Epithelial cell of esophagus (primary cell): Measurements from ENCODE around the gene GDPD5.
A peak's percentile ranks its signal among the peaks of the same experiment; 100 is the strongest.

Experiments
- DNase-seq: peaks from one replicate; pipeline ENCODE4 v3.0.0; 2010; ENCODE audit warnings: low read depth
- H3K4me3 ChIP-seq: 2 replicates; pipeline ENCODE4 v1.5.1; 2011; ENCODE audit warnings: mild to moderate bottlenecking, low read length, control low read depth
- TF ChIP-seq, protein P1 (sequence below): IDR thresholded peaks from 2 replicates; pipeline ENCODE4 v1.5.1; 2011; ENCODE audit warnings: low read depth, mild to moderate bottlenecking, low read length, control low read depth, inconsistent platforms; ENCODE audit not compliant: insufficient read depth; ENCODE audit errors: missing control alignments

GDPD5 gene

DNA sequence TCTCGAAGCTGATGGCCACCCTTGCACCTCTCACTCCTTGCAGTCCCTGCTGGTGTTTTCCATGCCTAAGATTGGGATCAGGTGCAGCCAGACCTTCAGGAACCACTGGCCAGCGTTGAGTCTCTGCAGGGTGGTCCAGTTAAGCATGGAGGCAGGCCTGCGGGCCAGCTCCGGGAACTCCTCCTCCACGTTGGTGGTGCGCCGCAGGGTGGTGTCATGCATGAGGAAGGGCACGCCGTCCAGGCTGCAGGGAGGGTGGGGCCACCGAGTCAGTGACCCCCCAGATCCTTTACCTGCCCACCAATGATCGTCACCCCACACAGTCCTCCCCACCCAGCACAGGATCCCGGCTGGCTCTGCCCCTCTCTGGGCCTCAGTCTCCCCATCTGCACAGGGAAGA, 82.7 kb downstream of the GDPD5 start:
- TF ChIP-seq, protein P1, sequence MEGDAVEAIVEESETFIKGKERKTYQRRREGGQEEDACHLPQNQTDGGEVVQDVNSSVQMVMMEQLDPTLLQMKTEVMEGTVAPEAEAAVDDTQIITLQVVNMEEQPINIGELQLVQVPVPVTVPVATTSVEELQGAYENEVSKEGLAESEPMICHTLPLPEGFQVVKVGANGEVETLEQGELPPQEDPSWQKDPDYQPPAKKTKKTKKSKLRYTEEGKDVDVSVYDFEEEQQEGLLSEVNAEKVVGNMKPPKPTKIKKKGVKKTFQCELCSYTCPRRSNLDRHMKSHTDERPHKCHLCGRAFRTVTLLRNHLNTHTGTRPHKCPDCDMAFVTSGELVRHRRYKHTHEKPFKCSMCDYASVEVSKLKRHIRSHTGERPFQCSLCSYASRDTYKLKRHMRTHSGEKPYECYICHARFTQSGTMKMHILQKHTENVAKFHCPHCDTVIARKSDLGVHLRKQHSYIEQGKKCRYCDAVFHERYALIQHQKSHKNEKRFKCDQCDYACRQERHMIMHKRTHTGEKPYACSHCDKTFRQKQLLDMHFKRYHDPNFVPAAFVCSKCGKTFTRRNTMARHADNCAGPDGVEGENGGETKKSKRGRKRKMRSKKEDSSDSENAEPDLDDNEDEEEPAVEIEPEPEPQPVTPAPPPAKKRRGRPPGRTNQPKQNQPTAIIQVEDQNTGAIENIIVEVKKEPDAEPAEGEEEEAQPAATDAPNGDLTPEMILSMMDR, result no peak
- DNase-seq, result no peak
- H3K4me3 ChIP-seq, result no peak overlapping the region

DNA sequence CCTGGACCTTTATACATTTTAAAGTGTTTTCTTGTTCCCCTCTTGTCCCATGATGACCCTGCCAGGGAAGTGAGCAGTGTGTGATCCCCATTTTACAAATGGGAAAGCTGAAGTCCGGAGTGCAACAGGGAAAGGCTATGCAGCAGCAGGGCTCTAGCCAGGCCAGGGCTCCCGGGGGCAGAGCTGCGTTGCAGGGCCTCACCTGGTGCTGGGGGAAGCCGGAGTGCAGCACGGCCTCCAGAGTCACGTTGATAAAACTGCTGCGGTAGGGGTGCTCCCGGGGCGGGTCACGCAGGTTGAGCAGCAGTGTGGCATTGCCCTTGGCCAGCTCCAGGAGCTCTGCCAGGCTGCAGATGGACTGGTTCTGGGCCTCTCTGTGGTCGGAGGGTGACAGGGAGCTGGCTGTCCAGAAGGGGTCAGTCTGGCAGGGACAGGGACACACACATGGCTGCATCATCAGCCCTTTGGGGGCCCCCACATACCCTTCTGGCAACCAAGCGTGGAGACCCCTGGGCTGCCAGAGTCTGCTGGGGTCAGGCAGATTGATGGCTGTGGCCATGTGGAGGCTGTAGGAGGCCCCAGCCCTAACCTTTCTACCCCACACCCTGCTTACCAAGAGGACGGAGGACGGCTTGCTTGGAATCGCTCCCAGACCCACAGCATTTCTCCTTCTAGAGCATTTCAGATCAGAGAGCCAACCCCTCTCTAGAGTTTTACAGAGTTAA, 83.4 kb downstream of the GDPD5 start:
- H3K4me3 ChIP-seq, result no peak overlapping the region
- TF ChIP-seq, protein P1, result no peak

DNA sequence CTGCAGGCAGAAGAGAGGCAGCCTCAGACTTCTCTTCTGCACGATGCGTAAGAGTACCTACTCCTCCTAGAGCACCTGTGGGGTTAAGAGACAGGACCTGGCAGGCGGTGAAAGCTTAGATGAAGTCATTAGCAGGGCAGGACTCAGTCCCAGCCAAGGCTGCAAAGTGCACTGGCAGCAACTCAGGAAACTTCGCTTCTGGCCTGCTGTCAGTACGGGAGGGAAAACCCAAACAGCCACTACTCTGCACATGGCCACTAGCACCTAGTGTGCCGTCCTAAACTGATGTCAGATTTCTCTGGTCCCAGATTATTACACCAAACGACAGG, 84.0 kb downstream of the GDPD5 start:
- DNase-seq, result peak; percentile 29
- TF ChIP-seq, protein P1, result no peak
- H3K4me3 ChIP-seq, result no peak overlapping the region

More for the DNA sequence above, 83.4 kb downstream of the GDPD5 start:
- DNase-seq, result no peak

DNA sequence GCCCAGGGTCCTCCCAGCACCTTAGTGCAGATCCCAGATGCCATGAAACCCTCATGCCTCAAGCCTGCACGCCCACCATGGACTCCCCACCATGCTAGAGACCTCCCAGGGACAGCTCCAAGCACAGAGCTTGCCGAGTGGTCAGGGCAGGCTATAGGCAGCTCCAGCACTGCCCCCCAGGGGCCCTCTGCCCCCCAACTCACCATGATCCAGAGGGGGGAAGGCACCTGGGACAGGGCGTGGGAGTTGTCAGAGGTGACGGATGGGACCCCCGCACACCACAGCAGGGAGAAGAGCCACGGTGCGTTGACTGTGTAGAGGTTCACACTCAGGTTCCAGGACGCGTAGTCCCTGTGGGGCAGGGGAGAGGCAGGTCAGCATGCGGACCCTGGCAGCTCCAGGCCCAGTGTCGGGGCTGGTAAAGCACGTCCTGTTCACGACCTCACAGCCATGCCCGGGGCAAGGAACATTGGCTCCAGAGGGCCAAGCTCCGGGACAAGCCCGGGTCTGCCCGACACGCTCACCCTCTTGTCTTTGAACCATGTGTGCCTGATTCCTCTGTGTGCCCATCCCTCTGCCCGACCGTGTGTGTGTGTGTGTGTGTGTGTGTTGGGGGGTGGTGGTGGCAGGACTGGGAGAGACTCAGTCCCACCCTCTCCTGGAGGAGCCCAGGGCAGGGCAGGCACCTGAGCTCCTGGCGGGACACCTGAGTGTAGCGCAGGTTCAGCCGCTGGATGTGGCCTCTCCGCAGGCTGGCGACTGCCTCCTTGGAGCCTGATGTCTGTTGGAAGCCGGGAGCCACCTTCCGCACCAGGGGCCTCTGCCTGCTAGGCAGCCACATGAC, 84.6 kb downstream of the GDPD5 start:
- H3K4me3 ChIP-seq, result no peak overlapping the region
- TF ChIP-seq, protein P1, result no peak
- no peak for DNase-seq

DNA sequence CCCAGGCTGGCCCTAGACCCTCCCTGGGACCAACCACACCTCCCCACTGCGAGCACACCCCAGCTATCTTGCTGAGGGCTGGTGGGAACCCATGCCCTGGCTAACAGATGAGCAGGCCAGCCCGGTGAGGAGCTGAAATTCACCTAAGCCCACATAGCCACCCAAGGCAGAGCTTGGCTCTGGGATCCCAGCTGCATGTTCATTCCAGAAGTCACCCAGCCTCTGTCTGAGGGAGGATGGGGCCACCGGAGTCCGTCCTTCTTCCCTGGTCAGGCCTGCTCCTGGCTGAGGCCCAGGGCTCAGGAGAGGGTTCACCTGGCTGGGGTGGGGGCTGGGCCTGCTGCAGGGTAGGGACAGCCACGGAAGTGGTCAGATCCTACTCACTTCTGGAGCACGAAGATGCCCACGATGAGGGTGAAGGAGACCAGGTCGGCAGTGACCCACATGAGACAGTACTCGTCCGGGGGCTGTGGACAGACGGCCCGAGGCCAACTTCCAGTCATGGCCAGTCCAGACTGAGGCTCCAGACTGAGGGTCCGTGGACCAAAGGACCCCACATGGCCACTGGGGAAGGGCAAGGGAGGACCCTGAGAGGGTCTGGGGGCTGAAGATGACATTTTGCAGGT, 86.1 kb downstream of the GDPD5 start:
- TF ChIP-seq, protein P1, result no peak
- DNase-seq, result no peak
- no peak overlapping the region for H3K4me3 ChIP-seq

DNA sequence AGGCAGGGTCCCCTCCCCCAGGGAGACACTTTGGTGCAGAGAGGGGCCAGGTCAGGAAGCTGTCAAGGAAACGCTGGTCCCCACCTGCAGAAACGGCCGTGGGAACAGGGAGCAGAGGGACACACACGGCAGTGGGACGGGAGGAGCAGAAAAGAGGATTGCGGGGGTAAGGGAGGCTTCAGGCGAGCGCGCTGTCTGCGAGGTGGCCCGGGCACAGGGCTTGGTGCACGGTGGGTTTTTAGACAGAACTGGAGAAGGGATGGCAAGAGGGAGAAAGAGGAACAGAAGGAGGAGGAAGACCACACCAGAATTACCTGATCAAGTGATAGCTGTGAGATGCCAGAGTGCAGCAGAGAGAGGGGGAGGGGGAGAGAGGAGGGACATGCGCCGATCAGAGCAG, 86.7 kb downstream of the GDPD5 start:
- TF ChIP-seq, protein P1, result no peak
- H3K4me3 ChIP-seq, result no peak overlapping the region
- DNase-seq, result no peak
